ENCODE results near the gene PCED1B. TPM values are rescaled to one million over a fixed set of nuclear protein-coding genes. Genes with fewer than 3 reads are reported as not detected.
"Not testable (repeated sequence)": the region's sequence is repeated elsewhere in the genome, so short reads cannot be mapped to it uniquely, and the experiment has no call there.

The PCED1B gene
- total RNA-seq, 1 experiment from 2014 or later: not detected

- no peaks in the 10 kb centered on the region for H3K9me3 ChIP-seq
Measured at GRCh38 chr12:47100160-47100559, 20.7 kb downstream of the PCED1B start.

GRCh38 chr12:47102406-47102805, 23.0 kb downstream of the PCED1B start:
- H3K4me3 ChIP-seq: no peak overlapping the region
- H3K27me3 ChIP-seq: no peaks in the 10 kb centered on the region
- no peaks in the 10 kb centered on the region for H3K9me3 ChIP-seq
- no peak for DNase-seq
- no peaks in the 10 kb centered on the region for H3K36me3 ChIP-seq

More at GRCh38 chr12:47100160-47100559, 20.7 kb downstream of the PCED1B start:
- Histone ChIP-seq H3K36me3 (no peaks in the 10 kb centered on the region), H3K4me3 (no peak overlapping the region), H3K27me3 (no peaks in the 10 kb centered on the region)
- no peak for DNase-seq

- DNase-seq: peak; percentile 26
- H3K36me3 ChIP-seq: no peaks in the 10 kb centered on the region
Measured at GRCh38 chr12:47102845-47103651, 23.6 kb downstream of the PCED1B start.

GRCh38 chr12:47105914-47106674, 26.7 kb downstream of the PCED1B start:
- no peak for DNase-seq
- H3K36me3 ChIP-seq: no peaks in the 10 kb centered on the region

More at GRCh38 chr12:47102845-47103651, 23.6 kb downstream of the PCED1B start:
- no peak overlapping the region for H3K4me3 ChIP-seq
- H3K9me3 ChIP-seq: no peaks in the 10 kb centered on the region
- no peaks in the 10 kb centered on the region for H3K27me3 ChIP-seq

GRCh38 chr12:47107446-47107845, 28.0 kb downstream of the PCED1B start:
- Histone ChIP-seq H3K4me3 (no peak overlapping the region), H3K36me3 (no peaks in the 10 kb centered on the region), H3K9me3 (no peaks in the 10 kb centered on the region), H3K27me3 (no peaks in the 10 kb centered on the region)
- no peak for DNase-seq

More at GRCh38 chr12:47105914-47106674, 26.7 kb downstream of the PCED1B start:
- Histone ChIP-seq H3K27me3 (no peaks in the 10 kb centered on the region), H3K4me3 (no peak overlapping the region), H3K9me3 (no peaks in the 10 kb centered on the region)

- Histone ChIP-seq H3K36me3 (no peaks in the 10 kb centered on the region), H3K4me3 (no peak overlapping the region), H3K27me3 (no peaks in the 10 kb centered on the region), H3K9me3 (no peaks in the 10 kb centered on the region)
- no peak for DNase-seq
Measured at GRCh38 chr12:47107926-47108325, 28.5 kb downstream of the PCED1B start.

- Histone ChIP-seq H3K4me3 (no peak overlapping the region), H3K27me3 (no peaks in the 10 kb centered on the region)
- DNase-seq: no peak
Measured at GRCh38 chr12:47110011-47110541, 30.7 kb downstream of the PCED1B start.

GRCh38 chr12:47110718-47111391, 31.4 kb downstream of the PCED1B start:
- Histone ChIP-seq H3K4me3 (no peak overlapping the region), H3K27me3 (no peaks in the 10 kb centered on the region), H3K36me3 (no peaks in the 10 kb centered on the region)

More at GRCh38 chr12:47110011-47110541, 30.7 kb downstream of the PCED1B start:
- Histone ChIP-seq H3K36me3 (no peaks in the 10 kb centered on the region), H3K9me3 (no peaks in the 10 kb centered on the region)

GRCh38 chr12:47111392-47111778, 32.0 kb downstream of the PCED1B start:
- Histone ChIP-seq H3K27me3 (no peaks in the 10 kb centered on the region), H3K4me3 (no peak overlapping the region), H3K36me3 (no peaks in the 10 kb centered on the region), H3K9me3 (no peaks in the 10 kb centered on the region)
- DNase-seq: no peak

More at GRCh38 chr12:47110718-47111391, 31.4 kb downstream of the PCED1B start:
- H3K9me3 ChIP-seq: no peaks in the 10 kb centered on the region
- DNase-seq: no peak

- no peaks in the 10 kb centered on the region for H3K36me3 ChIP-seq
- DNase-seq: no peak
- no peaks in the 10 kb centered on the region for H3K9me3 ChIP-seq
- H3K4me3 ChIP-seq: no peak overlapping the region
- no peaks in the 10 kb centered on the region for H3K27me3 ChIP-seq
Measured at GRCh38 chr12:47111854-47112253, 32.4 kb downstream of the PCED1B start.

GRCh38 chr12:47112679-47113078, 33.3 kb downstream of the PCED1B start:
- DNase-seq: no peak
- Histone ChIP-seq H3K4me3 (no peak overlapping the region), H3K9me3 (no peaks in the 10 kb centered on the region), H3K36me3 (no peaks in the 10 kb centered on the region), H3K27me3 (no peaks in the 10 kb centered on the region)

- Histone ChIP-seq H3K4me3 (no peak overlapping the region), H3K9me3 (no peaks in the 10 kb centered on the region), H3K36me3 (no peaks in the 10 kb centered on the region), H3K27me3 (no peaks in the 10 kb centered on the region)
- DNase-seq: no peak
Measured at GRCh38 chr12:47114481-47114892, 35.1 kb downstream of the PCED1B start.

GRCh38 chr12:47117305-47117704, 37.9 kb downstream of the PCED1B start:
- not testable (repeated sequence) for H3K27me3 ChIP-seq, H3K36me3 ChIP-seq, DNase-seq, H3K9me3 ChIP-seq, H3K4me3 ChIP-seq

- no peaks in the 10 kb centered on the region for H3K36me3 ChIP-seq
- no peaks in the 10 kb centered on the region for H3K9me3 ChIP-seq
- no peaks in the 10 kb centered on the region for H3K27me3 ChIP-seq
- DNase-seq: no peak
- H3K4me3 ChIP-seq: no peak overlapping the region
Measured at GRCh38 chr12:47120736-47121135, 41.3 kb downstream of the PCED1B start.

- DNase-seq: no peak
- Histone ChIP-seq H3K27me3 (no peaks in the 10 kb centered on the region), H3K4me3 (no peak overlapping the region), H3K36me3 (no peaks in the 10 kb centered on the region), H3K9me3 (no peaks in the 10 kb centered on the region)
Measured at GRCh38 chr12:47121146-47121545, 41.7 kb downstream of the PCED1B start.

- no peak overlapping the region for H3K4me3 ChIP-seq
- H3K27me3 ChIP-seq: no peaks in the 10 kb centered on the region
- no peak for DNase-seq
- no peaks in the 10 kb centered on the region for H3K36me3 ChIP-seq
- H3K9me3 ChIP-seq: no peaks in the 10 kb centered on the region
Measured at GRCh38 chr12:47122602-47123001, 43.2 kb downstream of the PCED1B start.

GRCh38 chr12:47123730-47124129, 44.3 kb downstream of the PCED1B start:
- Histone ChIP-seq H3K27me3 (no peaks in the 10 kb centered on the region), H3K36me3 (no peaks in the 10 kb centered on the region), H3K4me3 (no peak overlapping the region), H3K9me3 (no peaks in the 10 kb centered on the region)
- DNase-seq: no peak
